ENCODE results near the gene PRSS56.
A peak's percentile ranks its signal among the peaks of the same experiment; 100 is the strongest.

The PRSS56 gene

GRCh38 chr2:232521098-232521497, 910 bp downstream of the PRSS56 start:
- Histone ChIP-seq H3K36me3 (ENCODE audit: control insufficient read depth in 1 of 2, insufficient read depth in 2 of 2, low read length in 2 of 2) (no peaks in the 10 kb centered on the region), H2BK120ac (ENCODE audit: insufficient read depth, low read length, poor library complexity) (no peak overlapping the region), H3K18ac (ENCODE audit: low read length) (no peak overlapping the region), H3K14ac (ENCODE audit: low read length) (no peak overlapping the region), H3K9ac (ENCODE audit: low read length) (no peak overlapping the region), H3K27ac (ENCODE audit: low read depth, low read length) (no peak overlapping the region), H3K9me3 (ENCODE audit: insufficient read depth, low read depth, low read length) (peaks cover 2% of the 10 kb centered on the region), H2AFZ (ENCODE audit: insufficient read depth, low read length, poor library complexity) (no peak overlapping the region), H3K79me2 (ENCODE audit: control insufficient read depth, insufficient read depth, low read length, poor library complexity) (no peaks in the 10 kb centered on the region), H3K4me1 (ENCODE audit: control insufficient read depth in 1 of 2, insufficient read depth in 2 of 2, low read length in 2 of 2) (peaks cover 0 to 6% of the 10 kb centered on the region in 2 experiments), H3K4me3 (ENCODE audit: low read depth, low read length) (no peak overlapping the region), H4K12ac (ENCODE audit: low read depth, low read length) (no peak overlapping the region), H2AK5ac (ENCODE audit: low read length) (no peak overlapping the region), H4K8ac (ENCODE audit: low read depth, low read length) (no peak overlapping the region), H2BK12ac (ENCODE audit: low read length) (no peak overlapping the region), H3K79me1 (ENCODE audit: low read length) (no peaks in the 10 kb centered on the region), H4K91ac (ENCODE audit: low read depth, low read length) (no peak overlapping the region), H3K27me3 (ENCODE audit: insufficient read depth, low read length) (peaks cover 29% of the 10 kb centered on the region), H2BK5ac (ENCODE audit: low read depth, low read length, poor library complexity) (no peak overlapping the region), H3K23ac (ENCODE audit: low read length) (no peak overlapping the region), H3K4me2 (ENCODE audit: low read length) (no peak overlapping the region), H3K4ac (ENCODE audit: low read depth, low read length) (no peak overlapping the region)
- DNase-seq = no peak
- no CpG with 5 or more reads among the region's 14 CpGs for WGBS (ENCODE audit: extremely low coverage, insufficient coverage, insufficient read length)

GRCh38 chr2:232521959-232522622, 1.9 kb downstream of the PRSS56 start:
- Histone ChIP-seq H3K4me1 (ENCODE audit: control insufficient read depth in 1 of 2, insufficient read depth in 2 of 2, low read length in 2 of 2) (peaks cover 0 to 6% of the 10 kb centered on the region in 2 experiments), H3K9me3 (ENCODE audit: insufficient read depth, low read depth, low read length) (peaks cover 2% of the 10 kb centered on the region), H2AFZ (ENCODE audit: insufficient read depth, low read length, poor library complexity) (no peak overlapping the region), H4K8ac (ENCODE audit: low read depth, low read length) (no peak overlapping the region), H4K12ac (ENCODE audit: low read depth, low read length) (no peak overlapping the region), H2BK120ac (ENCODE audit: insufficient read depth, low read length, poor library complexity) (no peak overlapping the region), H3K14ac (ENCODE audit: low read length) (no peak overlapping the region), H3K27ac (ENCODE audit: low read depth, low read length) (no peak overlapping the region), H3K18ac (ENCODE audit: low read length) (no peak overlapping the region), H3K4me2 (ENCODE audit: low read length) (no peak overlapping the region), H2AK5ac (ENCODE audit: low read length) (no peak overlapping the region), H3K79me2 (ENCODE audit: control insufficient read depth, insufficient read depth, low read length, poor library complexity) (no peaks in the 10 kb centered on the region), H3K4me3 (ENCODE audit: low read depth, low read length) (no peak overlapping the region), H3K9ac (ENCODE audit: low read length) (no peak overlapping the region), H2BK12ac (ENCODE audit: low read length) (no peak overlapping the region), H4K91ac (ENCODE audit: low read depth, low read length) (no peak overlapping the region), H3K79me1 (ENCODE audit: low read length) (no peaks in the 10 kb centered on the region), H3K27me3 (ENCODE audit: insufficient read depth, low read length) (peaks cover 29% of the 10 kb centered on the region), H2BK5ac (ENCODE audit: low read depth, low read length, poor library complexity) (no peak overlapping the region), H3K23ac (ENCODE audit: low read length) (no peak overlapping the region), H3K4ac (ENCODE audit: low read depth, low read length) (no peak overlapping the region), H3K36me3 (ENCODE audit: control insufficient read depth in 1 of 2, insufficient read depth in 2 of 2, low read length in 2 of 2) (no peaks in the 10 kb centered on the region)
- no CpG with 5 or more reads among the region's 66 CpGs for WGBS (ENCODE audit: extremely low coverage, insufficient coverage, insufficient read length)
- DNase-seq = peak in 1 of 2 donors; percentile 57

GRCh38 chr2:232522623-232523401, 2.6 kb downstream of the PRSS56 start:
- H4K8ac ChIP-seq (ENCODE audit: low read depth, low read length) = no peak overlapping the region
- H3K27me3 ChIP-seq (ENCODE audit: insufficient read depth, low read length) = peaks cover 29% of the 10 kb centered on the region
- H3K23ac ChIP-seq (ENCODE audit: low read length) = no peak overlapping the region
- H3K9ac ChIP-seq (ENCODE audit: low read length) = no peak overlapping the region
- H3K4me3 ChIP-seq (ENCODE audit: low read depth, low read length) = no peak overlapping the region
- no peak overlapping the region for H3K4ac ChIP-seq (ENCODE audit: low read depth, low read length)
- no peak overlapping the region for H2AK5ac ChIP-seq (ENCODE audit: low read length)
- H3K36me3 ChIP-seq (ENCODE audit: control insufficient read depth in 1 of 2, insufficient read depth in 2 of 2, low read length in 2 of 2) = no peaks in the 10 kb centered on the region
- no peak overlapping the region for H3K18ac ChIP-seq (ENCODE audit: low read length)
- no peak overlapping the region for H3K4me2 ChIP-seq (ENCODE audit: low read length)
- no peak overlapping the region for H2BK120ac ChIP-seq (ENCODE audit: insufficient read depth, low read length, poor library complexity)
- H2BK5ac ChIP-seq (ENCODE audit: low read depth, low read length, poor library complexity) = no peak overlapping the region
- no peak overlapping the region for H4K91ac ChIP-seq (ENCODE audit: low read depth, low read length)
- no peaks in the 10 kb centered on the region for H3K79me1 ChIP-seq (ENCODE audit: low read length)
- no peak for DNase-seq
- no peak overlapping the region for H2BK12ac ChIP-seq (ENCODE audit: low read length)
- no peak overlapping the region for H3K27ac ChIP-seq (ENCODE audit: low read depth, low read length)
- no peak overlapping the region for H4K12ac ChIP-seq (ENCODE audit: low read depth, low read length)
- no peak overlapping the region for H2AFZ ChIP-seq (ENCODE audit: insufficient read depth, low read length, poor library complexity)
- H3K79me2 ChIP-seq (ENCODE audit: control insufficient read depth, insufficient read depth, low read length, poor library complexity) = no peaks in the 10 kb centered on the region
- H3K14ac ChIP-seq (ENCODE audit: low read length) = no peak overlapping the region
- no CpG with 5 or more reads among the region's 46 CpGs for whole genome bisulfite sequencing (ENCODE audit: extremely low coverage, insufficient coverage, insufficient read length)
- H3K4me1 ChIP-seq (ENCODE audit: control insufficient read depth in 1 of 2, insufficient read depth in 2 of 2, low read length in 2 of 2) = peaks cover 0 to 6% of the 10 kb centered on the region in 2 experiments
- H3K9me3 ChIP-seq (ENCODE audit: insufficient read depth, low read depth, low read length) = peaks cover 2% of the 10 kb centered on the region

GRCh38 chr2:232523402-232523681, 3.2 kb downstream of the PRSS56 start:
- no peak overlapping the region for H4K12ac ChIP-seq (ENCODE audit: low read depth, low read length)
- DNase-seq = no peak

More at GRCh38 chr2:232523402-232523681, 3.2 kb downstream of the PRSS56 start:
- no peak overlapping the region for H3K18ac ChIP-seq (ENCODE audit: low read length)
- H4K91ac ChIP-seq (ENCODE audit: low read depth, low read length) = no peak overlapping the region
- peaks cover 2% of the 10 kb centered on the region for H3K9me3 ChIP-seq (ENCODE audit: insufficient read depth, low read depth, low read length)
- H3K23ac ChIP-seq (ENCODE audit: low read length) = no peak overlapping the region
- H3K4ac ChIP-seq (ENCODE audit: low read depth, low read length) = no peak overlapping the region
- H3K14ac ChIP-seq (ENCODE audit: low read length) = no peak overlapping the region
- H3K27ac ChIP-seq (ENCODE audit: low read depth, low read length) = no peak overlapping the region
- peak overlapping the region; percentile 79 for H3K4me2 ChIP-seq (ENCODE audit: low read length)
- no peaks in the 10 kb centered on the region for H3K79me2 ChIP-seq (ENCODE audit: control insufficient read depth, insufficient read depth, low read length, poor library complexity)
- peak overlapping the region; percentile 12 for H3K4me3 ChIP-seq (ENCODE audit: low read depth, low read length)
- no peaks in the 10 kb centered on the region for H3K79me1 ChIP-seq (ENCODE audit: low read length)
- H4K8ac ChIP-seq (ENCODE audit: low read depth, low read length) = no peak overlapping the region
- H2BK5ac ChIP-seq (ENCODE audit: low read depth, low read length, poor library complexity) = no peak overlapping the region
- H2BK12ac ChIP-seq (ENCODE audit: low read length) = no peak overlapping the region
- H2AFZ ChIP-seq (ENCODE audit: insufficient read depth, low read length, poor library complexity) = no peak overlapping the region
- H2AK5ac ChIP-seq (ENCODE audit: low read length) = no peak overlapping the region
- peaks cover 29% of the 10 kb centered on the region for H3K27me3 ChIP-seq (ENCODE audit: insufficient read depth, low read length)
- no peaks in the 10 kb centered on the region for H3K36me3 ChIP-seq (ENCODE audit: control insufficient read depth in 1 of 2, insufficient read depth in 2 of 2, low read length in 2 of 2)
- no peak overlapping the region for H3K9ac ChIP-seq (ENCODE audit: low read length)
- no peak overlapping the region for H2BK120ac ChIP-seq (ENCODE audit: insufficient read depth, low read length, poor library complexity)
- H3K4me1 ChIP-seq (ENCODE audit: control insufficient read depth in 1 of 2, insufficient read depth in 2 of 2, low read length in 2 of 2) = peaks cover 2 to 6% of the 10 kb centered on the region in 2 experiments
- no CpG with 5 or more reads among the region's 16 CpGs for WGBS (ENCODE audit: extremely low coverage, insufficient coverage, insufficient read length)
